Endothelial cell (in vitro differentiated cells): ENCODE data around the gene ACOX2. TPM values are rescaled to one million over a fixed set of nuclear protein-coding genes. Genes with fewer than 3 reads are reported as not detected.

Experiments used
- DNase-seq: peaks from one replicate; pipeline ENCODE4 v3.0.0; 2021; ENCODE audit warnings: low spot score
- H3K27ac Mint-ChIP-seq: one replicate; pipeline ENCODE4 v1.8.0; 2021; ENCODE audit warnings: mixed read lengths, inconsistent platforms; ENCODE audit not compliant: unreplicated experiment
- H3K27me3 Mint-ChIP-seq: one replicate; pipeline ENCODE4 v1.8.0; 2021; ENCODE audit warnings: mild to moderate bottlenecking, moderate library complexity, mixed read lengths, inconsistent platforms; ENCODE audit not compliant: unreplicated experiment
- H3K36me3 Mint-ChIP-seq: one replicate; pipeline ENCODE4 v1.8.0; 2021; ENCODE audit warnings: mild to moderate bottlenecking, low read depth, mixed read lengths, inconsistent platforms; ENCODE audit not compliant: unreplicated experiment
- H3K4me1 Mint-ChIP-seq: one replicate; pipeline ENCODE4 v1.8.0; 2021; ENCODE audit warnings: mild to moderate bottlenecking, mixed read lengths, inconsistent platforms; ENCODE audit not compliant: unreplicated experiment
- H3K4me3 Mint-ChIP-seq: one replicate; pipeline ENCODE4 v1.8.0; 2021; ENCODE audit warnings: mild to moderate bottlenecking, mixed read lengths, inconsistent platforms; ENCODE audit not compliant: unreplicated experiment
- H3K9me3 Mint-ChIP-seq: one replicate; pipeline ENCODE4 v1.8.0; 2021; ENCODE audit warnings: mixed read lengths, inconsistent platforms; ENCODE audit not compliant: unreplicated experiment
- CTCF ChIP-seq: fragments of 200-600 bp; sonication (generic); IDR thresholded peaks from one replicate; pipeline ENCODE4 v1.5.0; 2021; ENCODE audit warnings: antibody characterized with exemption; ENCODE audit not compliant: unreplicated experiment
- total RNA-seq: library from RNA; stranded (reverse); fragmentation: NEBNext Ultra II Directional; extraction: Animal tissue kit (Norgen Biotek cat#: 25700); gene quantifications from one replicate; pipeline ENCODE4 v1.2.1, GENCODE V29; 2021; ENCODE audit not compliant: unreplicated experiment

ACOX2 gene
- total RNA-seq, 1 donor from 2014 or later: 1.1 TPM

- no peak overlapping the region for H3K4me3 Mint-ChIP-seq
- no peaks in the 10 kb centered on the region for H3K9me3 Mint-ChIP-seq
- peaks cover 4% of the 10 kb centered on the region for H3K36me3 Mint-ChIP-seq
- no peak for DNase-seq
- peak overlapping the region; percentile 2 for H3K27ac Mint-ChIP-seq
- no peak for TF ChIP-seq CTCF
- peaks cover 12% of the 10 kb centered on the region for H3K27me3 Mint-ChIP-seq
- H3K4me1 Mint-ChIP-seq: peaks cover 20% of the 10 kb centered on the region
Observed at GRCh38 chr3:58581328-58582091, 44.5 kb upstream of the ACOX2 start.

- H3K4me3 Mint-ChIP-seq: no peak overlapping the region
- no peaks in the 10 kb centered on the region for H3K36me3 Mint-ChIP-seq
- peaks cover 16% of the 10 kb centered on the region for H3K4me1 Mint-ChIP-seq
Observed at GRCh38 chr3:58580826-58581327, 43.9 kb upstream of the ACOX2 start.

GRCh38 chr3:58578873-58579272 lies 41.9 kb upstream of the ACOX2 start:
- no peaks in the 10 kb centered on the region for H3K36me3 Mint-ChIP-seq
- peaks cover 10% of the 10 kb centered on the region for H3K4me1 Mint-ChIP-seq
- no peak overlapping the region for H3K4me3 Mint-ChIP-seq
- TF ChIP-seq CTCF: no peak
- no peaks in the 10 kb centered on the region for H3K9me3 Mint-ChIP-seq
- H3K27me3 Mint-ChIP-seq: peaks cover 4% of the 10 kb centered on the region
- no peak overlapping the region for H3K27ac Mint-ChIP-seq
- no peak for DNase-seq

More at GRCh38 chr3:58580826-58581327, 43.9 kb upstream of the ACOX2 start:
- Mint-ChIP-seq H3K27me3 (peaks cover 7% of the 10 kb centered on the region), H3K9me3 (no peaks in the 10 kb centered on the region), H3K27ac (no peak overlapping the region)
- TF ChIP-seq CTCF: no peak
- DNase-seq: no peak

DNA sequence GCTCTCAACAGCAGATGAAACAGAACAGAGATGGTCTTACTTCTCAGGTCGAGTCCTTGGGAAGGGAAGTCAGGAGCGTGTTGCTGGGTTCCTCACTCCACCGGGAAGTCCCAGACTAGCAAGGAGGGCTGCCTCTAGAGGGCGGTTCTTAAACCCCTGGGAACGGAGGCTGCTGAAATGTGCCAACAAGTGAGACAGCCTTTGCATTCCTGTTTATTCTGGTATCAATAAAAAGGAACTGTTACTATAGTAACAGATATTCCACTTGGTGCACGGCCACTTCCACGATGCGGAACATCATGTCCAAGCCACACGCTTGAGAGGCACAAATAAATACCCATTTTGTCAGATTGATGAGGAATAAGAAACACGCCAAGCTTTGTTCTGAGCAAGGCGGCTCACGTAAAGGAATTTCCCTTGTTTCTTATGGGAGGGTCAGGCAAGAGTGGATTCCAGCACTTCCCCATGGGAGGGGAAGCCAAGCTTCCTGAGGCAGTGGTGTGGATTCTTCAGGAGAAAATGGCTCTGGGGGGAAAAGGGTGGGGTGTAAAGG lies 40.4 kb upstream of the ACOX2 start, which contains the start of gene FAM107A:
TSS of gene FAM107A (minus strand) at position 123 of the 553 bp plus-strand sequence. CDS start 7,531 bp downstream, outside the sequence.
- TF ChIP-seq CTCF: no peak
- Mint-ChIP-seq H3K27me3 (peaks cover 5% of the 10 kb centered on the region), H3K27ac (peak within 1 kb of the TSS; percentile 36), H3K4me3 (no peak within 1 kb of the TSS), H3K4me1 (peaks cover 10% of the 10 kb centered on the region), H3K9me3 (no peaks in the 10 kb centered on the region), H3K36me3 (no peaks in the 10 kb centered on the region)
- DNase-seq: peak; percentile 31

DNA sequence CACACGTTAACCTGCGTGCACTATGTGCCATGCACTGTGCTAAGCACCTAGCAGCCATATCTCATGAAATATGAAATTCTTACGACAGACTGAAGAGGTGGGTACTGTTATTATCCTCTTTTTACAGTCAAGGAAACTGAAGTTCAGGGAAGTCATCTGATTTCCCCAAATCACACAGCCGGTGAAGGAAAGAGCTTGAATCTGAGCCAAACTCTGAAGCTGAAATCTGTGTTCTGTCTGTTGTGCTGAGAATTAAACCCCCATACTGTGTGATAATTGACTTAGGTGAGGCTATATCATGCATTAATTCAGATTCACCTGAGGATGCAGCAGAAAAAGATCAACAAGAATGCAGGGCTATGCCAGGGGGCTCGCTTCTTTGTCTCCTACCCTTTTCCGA lies 39.7 kb upstream of the ACOX2 start:
- H3K27ac Mint-ChIP-seq: no peak overlapping the region
- DNase-seq: no peak
- TF ChIP-seq CTCF: no peak
- no peaks in the 10 kb centered on the region for H3K36me3 Mint-ChIP-seq
- H3K9me3 Mint-ChIP-seq: no peaks in the 10 kb centered on the region
- peaks cover 6% of the 10 kb centered on the region for H3K27me3 Mint-ChIP-seq
- no peak overlapping the region for H3K4me3 Mint-ChIP-seq
- H3K4me1 Mint-ChIP-seq: peaks cover 10% of the 10 kb centered on the region
